Uterus (tissue), 4 donors: ENCODE measurements around the gene EIF1. TPM values are rescaled to one million over a fixed set of nuclear protein-coding genes. Genes with fewer than 3 reads are reported as not detected.

ENCODE experiments used
- DNase-seq, 2 donors: peaks; one replicate each; pipeline ENCODE4 v3.0.0-alpha.2; 2019 to 2020
- H3K27ac ChIP-seq, 2 donors: fragments of 200-600 bp; sonication (generic); 1 replicate in 1 of 2; 2 replicates in 1 of 2; pipeline ENCODE4 v1.5.1; 2016 to 2018
- H3K27me3 ChIP-seq, 2 donors: fragments of 200-600 bp; sonication (generic); one replicate each; pipeline ENCODE4 v1.5.1; 2018 to 2019; ENCODE audit warnings: control low read depth in 1 of 2
- H3K36me3 ChIP-seq, 2 donors: fragments of 200-600 bp; sonication (generic); one replicate each; pipeline ENCODE4 v1.5.1; 2019; ENCODE audit warnings: control low read depth in 1 of 2
- H3K4me1 ChIP-seq, 2 donors: fragments of 200-600 bp; sonication (generic); one replicate each; pipeline ENCODE4 v1.5.1; 2018 to 2019; ENCODE audit warnings: control low read depth in 1 of 2
- H3K4me3 ChIP-seq, 2 donors: fragments of 200-600 bp; sonication (generic); 1 replicate in 1 of 2; 2 replicates in 1 of 2; pipeline ENCODE4 v1.5.1; 2018 to 2019; ENCODE audit warnings: mild to moderate bottlenecking in 1 of 2
- H3K9me3 ChIP-seq, 2 donors: fragments of 200-600 bp; sonication (generic); one replicate each; pipeline ENCODE4 v1.5.1; 2019; ENCODE audit warnings: control low read depth in 1 of 2
- POLR2A ChIP-seq, 2 donors: fragments of 450-650 bp; IDR thresholded peaks; one replicate each; pipeline ENCODE4 v1.6.1; 2016; ENCODE audit warnings: antibody characterized with exemption in 2 of 2, mild to moderate bottlenecking in 1 of 2, moderate library complexity in 1 of 2
- intact Hi-C: fragments of 100-400 bp; cut with DNase I; formaldehyde crosslinking; loops from one replicate; pipeline ENCODE4 v1.15.1; 2023; ENCODE audit warnings: low total_unique reads
- total RNA-seq, 4 donors: library from RNA; depleted of rRNA in 3 of 4; stranded (reverse); fragments of >200 nt in 3 of 4; gene quantifications; one replicate each; pipeline versions ENCODE4 v1.1.0 to v1.2.4, GENCODE V29; 2014 to 2023
- TF ChIP-seq, protein P1 (sequence below), 4 experiments: fragments of 200-600 bp in 2 of 4; fragments of 450-650 bp in 2 of 4; sonication (generic) in 2 of 4; IDR thresholded peaks; one replicate each; pipeline ENCODE4 v1.5.1; 2016 to 2019; ENCODE audit warnings: antibody characterized with exemption in 4 of 4, mild to moderate bottlenecking in 2 of 4, moderate library complexity in 1 of 4
- donor health status: DM: yes; HTN: yes; CAD: no.

EIF1 gene
- total RNA-seq, 4 donors from 2014 or later: 83.5 to 796 (median 199) TPM

DNA sequence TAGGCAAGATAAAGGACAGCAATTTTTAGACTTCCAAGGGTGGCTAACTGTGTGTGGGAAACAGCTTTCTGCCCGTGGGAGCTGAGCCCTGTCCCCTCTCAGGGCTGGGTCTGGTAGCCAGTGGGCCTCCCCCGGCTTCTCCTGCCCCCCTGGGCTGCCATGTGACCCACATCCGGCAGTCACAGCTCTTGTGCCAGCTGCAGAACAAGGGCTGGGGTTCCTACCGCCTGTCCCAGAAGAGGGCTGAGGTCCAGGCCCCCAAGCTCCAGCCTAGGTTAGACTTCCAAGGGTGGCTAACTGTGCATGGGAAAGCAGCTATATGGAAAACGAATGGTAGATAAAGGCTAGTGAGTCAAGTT is 29.6 kb downstream of the EIF1 start:
- intact Hi-C loops: no loop called here
- Histone ChIP-seq H3K36me3 (no peaks in the 10 kb centered on the region), H3K9me3 (no peaks in the 10 kb centered on the region), H3K27me3 (no peaks in the 10 kb centered on the region), H3K27ac (no peak overlapping the region), H3K4me1 (no peaks in the 10 kb centered on the region), H3K4me3 (no peak overlapping the region)
- no peak for DNase-seq
- TF ChIP-seq POLR2A (IDR thresholded peaks at IDR 0.05): no peak
- TF ChIP-seq, protein P1, sequence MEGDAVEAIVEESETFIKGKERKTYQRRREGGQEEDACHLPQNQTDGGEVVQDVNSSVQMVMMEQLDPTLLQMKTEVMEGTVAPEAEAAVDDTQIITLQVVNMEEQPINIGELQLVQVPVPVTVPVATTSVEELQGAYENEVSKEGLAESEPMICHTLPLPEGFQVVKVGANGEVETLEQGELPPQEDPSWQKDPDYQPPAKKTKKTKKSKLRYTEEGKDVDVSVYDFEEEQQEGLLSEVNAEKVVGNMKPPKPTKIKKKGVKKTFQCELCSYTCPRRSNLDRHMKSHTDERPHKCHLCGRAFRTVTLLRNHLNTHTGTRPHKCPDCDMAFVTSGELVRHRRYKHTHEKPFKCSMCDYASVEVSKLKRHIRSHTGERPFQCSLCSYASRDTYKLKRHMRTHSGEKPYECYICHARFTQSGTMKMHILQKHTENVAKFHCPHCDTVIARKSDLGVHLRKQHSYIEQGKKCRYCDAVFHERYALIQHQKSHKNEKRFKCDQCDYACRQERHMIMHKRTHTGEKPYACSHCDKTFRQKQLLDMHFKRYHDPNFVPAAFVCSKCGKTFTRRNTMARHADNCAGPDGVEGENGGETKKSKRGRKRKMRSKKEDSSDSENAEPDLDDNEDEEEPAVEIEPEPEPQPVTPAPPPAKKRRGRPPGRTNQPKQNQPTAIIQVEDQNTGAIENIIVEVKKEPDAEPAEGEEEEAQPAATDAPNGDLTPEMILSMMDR (IDR thresholded peaks at IDR 0.05): no peak

DNA sequence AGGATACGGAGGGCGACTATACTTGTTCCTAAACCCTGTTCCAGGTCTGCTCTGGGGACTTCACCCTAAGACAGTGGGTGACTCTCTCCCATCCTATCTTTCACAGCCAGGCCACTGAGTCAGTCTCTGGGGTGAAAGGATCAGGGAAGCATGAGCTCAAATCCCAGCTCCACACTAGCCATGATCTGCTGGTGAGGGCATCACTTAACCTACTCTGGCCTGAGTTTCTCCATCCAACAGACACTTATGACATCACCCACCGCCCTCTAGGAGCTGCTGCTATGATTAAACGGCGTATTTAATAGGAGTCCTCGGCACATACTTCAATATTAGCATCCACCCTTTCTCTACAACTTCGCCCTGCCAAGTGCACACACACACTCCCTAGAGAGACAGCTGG is 33.5 kb downstream of the EIF1 start:
- no peak overlapping the region for H3K27ac ChIP-seq
- no peaks in the 10 kb centered on the region for H3K9me3 ChIP-seq
- no peak overlapping the region for H3K4me3 ChIP-seq
- no peaks in the 10 kb centered on the region for H3K27me3 ChIP-seq
- DNase-seq: no peak
- intact Hi-C loops: no loop called here
- no peaks in the 10 kb centered on the region for H3K36me3 ChIP-seq
- no peak for TF ChIP-seq POLR2A (IDR thresholded peaks at IDR 0.05)
- TF ChIP-seq, protein P1 (IDR thresholded peaks at IDR 0.05): no peak
- no peaks in the 10 kb centered on the region for H3K4me1 ChIP-seq

DNA sequence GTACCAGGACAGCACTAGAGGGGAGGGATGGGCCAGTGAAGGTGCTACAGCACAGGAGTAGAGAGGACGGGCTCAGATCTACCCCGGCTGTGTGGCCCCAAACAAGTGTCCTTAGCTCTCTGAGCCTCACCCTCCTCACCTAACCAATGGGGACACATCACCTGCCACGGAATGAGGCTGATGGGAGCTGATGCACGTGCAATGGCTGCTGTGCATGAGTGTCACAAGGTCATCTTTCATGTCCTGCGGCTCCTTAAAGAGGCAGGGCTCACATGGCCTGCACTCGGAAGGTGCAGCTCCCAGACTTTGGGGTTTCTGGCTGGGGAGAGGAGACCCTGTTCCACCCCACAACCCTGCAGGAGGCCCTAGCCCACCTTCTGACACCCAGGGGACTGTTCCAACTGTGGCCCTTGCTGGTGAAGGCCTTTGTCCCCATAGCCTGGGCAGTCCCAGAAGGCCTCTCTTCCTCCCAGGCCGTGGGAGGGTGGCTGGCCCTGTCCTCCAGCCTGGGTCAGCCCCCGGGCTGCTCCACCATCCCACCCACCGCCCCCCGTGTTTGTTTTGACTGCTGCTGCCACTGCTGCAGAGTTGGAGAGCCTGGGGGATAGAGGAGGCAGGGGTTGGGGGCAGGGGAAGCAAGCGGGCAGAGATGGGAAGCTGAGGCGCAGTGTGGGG is 35.3 kb downstream of the EIF1 start:
- Histone ChIP-seq H3K4me3 (no peak overlapping the region), H3K27ac (no peak overlapping the region), H3K4me1 (no peaks in the 10 kb centered on the region), H3K27me3 (no peaks in the 10 kb centered on the region), H3K9me3 (no peaks in the 10 kb centered on the region), H3K36me3 (no peaks in the 10 kb centered on the region)
- intact Hi-C loops: no loop called here
- no peak for DNase-seq
- TF ChIP-seq POLR2A (IDR thresholded peaks at IDR 0.05): no peak
- TF ChIP-seq, protein P1 (IDR thresholded peaks at IDR 0.05): no peak

DNA sequence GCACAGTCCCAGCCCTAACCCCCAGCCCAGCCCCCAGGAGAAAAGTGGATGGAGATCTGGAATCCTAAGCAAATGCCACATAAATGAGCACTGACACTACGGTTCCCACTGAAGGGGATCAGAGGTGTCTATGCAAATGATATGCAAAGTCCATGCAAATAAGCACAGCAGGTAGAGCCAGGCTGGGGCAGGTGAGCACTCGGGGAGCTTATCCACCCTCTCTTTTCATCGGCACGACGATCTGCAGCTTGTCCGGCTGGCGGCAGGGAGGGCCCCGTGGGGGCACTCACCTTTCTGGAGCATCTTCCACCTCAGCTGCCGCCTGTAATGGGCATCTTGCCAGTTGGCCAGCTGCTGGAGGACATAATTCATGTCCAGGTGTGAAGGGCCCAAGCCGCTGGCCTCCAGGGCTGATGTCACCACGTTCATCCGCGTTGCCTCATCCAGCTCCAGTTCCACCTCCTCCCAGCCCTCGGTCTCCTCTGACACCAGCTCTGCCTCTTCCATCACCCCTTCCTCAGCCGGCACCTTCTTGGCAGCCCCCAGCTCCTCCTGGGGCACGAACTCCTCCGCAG is 35.9 kb downstream of the EIF1 start:
- Histone ChIP-seq H3K4me3 (no peak overlapping the region), H3K27me3 (no peaks in the 10 kb centered on the region), H3K27ac (no peak overlapping the region), H3K4me1 (no peaks in the 10 kb centered on the region), H3K36me3 (no peaks in the 10 kb centered on the region), H3K9me3 (no peaks in the 10 kb centered on the region)
- TF ChIP-seq POLR2A (IDR thresholded peaks at IDR 0.05): no peak
- TF ChIP-seq, protein P1 (IDR thresholded peaks at IDR 0.05): no peak
- no peak for DNase-seq
- intact Hi-C loops: no loop called here

DNA sequence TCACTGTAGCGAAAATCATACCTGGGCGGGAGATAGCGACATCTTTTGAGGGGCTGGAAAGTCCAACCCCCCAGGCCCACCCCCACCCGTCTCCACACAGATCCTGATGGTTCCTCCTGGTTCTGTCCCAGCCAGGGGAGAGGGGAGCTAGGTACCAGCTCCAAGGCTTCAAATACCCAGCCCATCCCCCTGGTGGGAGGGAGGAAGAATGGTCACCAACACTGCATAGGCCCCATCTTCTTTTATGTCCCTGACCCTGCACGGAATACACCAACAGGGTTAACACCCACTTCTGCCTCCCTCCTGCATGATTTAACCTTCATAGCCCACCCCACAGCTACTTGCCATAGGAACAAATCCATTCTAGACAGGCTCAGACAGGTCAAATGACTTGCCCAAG is 36.4 kb downstream of the EIF1 start:
- no peaks in the 10 kb centered on the region for H3K9me3 ChIP-seq
- no peaks in the 10 kb centered on the region for H3K4me1 ChIP-seq
- intact Hi-C loops: no loop called here
- no peaks in the 10 kb centered on the region for H3K27me3 ChIP-seq
- no peak for DNase-seq
- no peak overlapping the region for H3K27ac ChIP-seq
- TF ChIP-seq, protein P1 (IDR thresholded peaks at IDR 0.05): no peak
- no peak for TF ChIP-seq POLR2A (IDR thresholded peaks at IDR 0.05)
- H3K4me3 ChIP-seq: no peak overlapping the region
- no peaks in the 10 kb centered on the region for H3K36me3 ChIP-seq
